GM19238 (cell line): Measurements from ENCODE around the gene AIG1.
"Not testable (repeated sequence)": the region's sequence is repeated elsewhere in the genome, so short reads cannot be mapped to it uniquely, and the experiment has no call there.

Source experiments
- DNase-seq: peaks from one replicate; pipeline ENCODE4 v3.0.0; 2011; ENCODE audit warnings: low spot score; ENCODE audit not compliant: insufficient read length

Gene AIG1

GRCh38 chr6:143125864-143126573 is 65.3 kb downstream of the AIG1 start:
- no peak for DNase-seq

- DNase-seq: no peak
These were observed 65.9 kb downstream of the AIG1 start for GRCh38 chr6:143126574-143126941.

GRCh38 chr6:143127941-143128680 is 67.4 kb downstream of the AIG1 start:
- no peak for DNase-seq

- no peak for DNase-seq
These were observed 68.0 kb downstream of the AIG1 start for GRCh38 chr6:143128681-143129015.

- DNase-seq: no peak
These were observed 70.2 kb downstream of the AIG1 start for GRCh38 chr6:143130928-143131327.

GRCh38 chr6:143135325-143135724 is 74.6 kb downstream of the AIG1 start:
- no peak for DNase-seq

- no peak for DNase-seq
These were observed 75.3 kb downstream of the AIG1 start for GRCh38 chr6:143135797-143136561.

- DNase-seq: no peak
These were observed 76.0 kb downstream of the AIG1 start for GRCh38 chr6:143136647-143137046.

- no peak for DNase-seq
These were observed 78.6 kb downstream of the AIG1 start for GRCh38 chr6:143139239-143139784.

- not testable (repeated sequence) for DNase-seq
These were observed 79.2 kb downstream of the AIG1 start for GRCh38 chr6:143139884-143140283.

GRCh38 chr6:143140767-143141166 is 80.1 kb downstream of the AIG1 start:
- no peak for DNase-seq

- DNase-seq: no peak
These were observed 80.8 kb downstream of the AIG1 start for GRCh38 chr6:143141442-143141841.

- DNase-seq: no peak
These were observed 85.6 kb downstream of the AIG1 start for GRCh38 chr6:143146186-143146851.

GRCh38 chr6:143149771-143150170 is 89.1 kb downstream of the AIG1 start:
- no peak for DNase-seq

- no peak for DNase-seq
These were observed 89.6 kb downstream of the AIG1 start for GRCh38 chr6:143150281-143150680.

- DNase-seq: no peak
These were observed 90.7 kb downstream of the AIG1 start for GRCh38 chr6:143151381-143151780.

GRCh38 chr6:143155681-143156080 is 95.0 kb downstream of the AIG1 start:
- no peak for DNase-seq

- no peak for DNase-seq
These were observed 96.4 kb downstream of the AIG1 start for GRCh38 chr6:143157131-143157530.

- DNase-seq: no peak
These were observed 97.5 kb downstream of the AIG1 start for GRCh38 chr6:143158113-143158581.

- DNase-seq: no peak
These were observed 98.3 kb downstream of the AIG1 start for GRCh38 chr6:143159001-143159400.

GRCh38 chr6:143160015-143160414 is 99.3 kb downstream of the AIG1 start:
- DNase-seq: no peak
